A673 (cell line): Measurements from ENCODE around the gene FBXO38.

Experiments
- CTCF ChIP-seq: fragments of 300-800, 200-600 bp; sonication (generic); conservative IDR thresholded peaks from 2 replicates; pipeline ENCODE4 v1.5.1; 2017; ENCODE audit warnings: low read depth, mild to moderate bottlenecking, antibody characterized with exemption, low read length, moderate library complexity, mixed read lengths
- EZH2 ChIP-seq: fragments of 200-600 bp; sonication (generic); IDR thresholded peaks from 2 replicates; pipeline ENCODE4 v1.6.1; 2017; ENCODE audit warnings: borderline replicate concordance, low read depth, mild to moderate bottlenecking, mixed read lengths, antibody characterized with exemption, low read length; ENCODE audit not compliant: poor library complexity, severe bottlenecking

- TF ChIP-seq CTCF (no peak), EZH2 (no peak)
Observed at GRCh38 chr5:148426514-148426913, 42.8 kb downstream of the FBXO38 start.
